Upper lobe of right lung (tissue), 1 donor: Measurements from ENCODE around the gene PRKCE. TPM values are rescaled to one million over a fixed set of nuclear protein-coding genes. Genes with fewer than 3 reads are reported as not detected.

Experiments
- ATAC-seq: fragments of 200-7000 bp; cut with Tn5 transposase; one replicate; pipeline ENCODE4 v1.9.1; 2020; ENCODE audit warnings: mild to moderate bottlenecking, moderate library complexity
- DNase-seq: peaks from one replicate; pipeline ENCODE4 v3.0.0-alpha.2; 2020
- H3K27ac ChIP-seq: fragments of 200-600 bp; one replicate; pipeline ENCODE4 v1.8.0; 2022
- H3K27me3 ChIP-seq: fragments of 200-600 bp; one replicate; pipeline ENCODE4 v1.8.0; 2022; ENCODE audit warnings: mild to moderate bottlenecking
- H3K36me3 ChIP-seq: fragments of 200-600 bp; one replicate; pipeline ENCODE4 v1.8.0; 2022
- H3K4me1 ChIP-seq: fragments of 200-600 bp; one replicate; pipeline ENCODE4 v1.8.0; 2022
- H3K4me3 ChIP-seq: fragments of 200-600 bp; one replicate; pipeline ENCODE4 v1.8.0; 2022; ENCODE audit warnings: mild to moderate bottlenecking
- H3K9me3 ChIP-seq: fragments of 200-600 bp; one replicate; pipeline ENCODE4 v1.8.0; 2022
- CTCF ChIP-seq: fragments of 200-600 bp; IDR thresholded peaks from one replicate; pipeline ENCODE4 v1.8.0; 2022; ENCODE audit warnings: antibody characterized with exemption
- intact Hi-C: fragments of 100-400 bp; cut with DNase I; formaldehyde crosslinking; loops from one replicate; pipeline ENCODE4 v1.11.0; 2022
- total RNA-seq: library from RNA; stranded (reverse); fragmentation: NEBNext Ultra II Directional; extraction: Animal tissue kit (Norgen Biotek cat#: 25700); gene quantifications from one replicate; pipeline ENCODE4 v1.2.1, GENCODE V29; 2021
- donor health status: DM: no; HTN: yes; CAD: no; lungs with severe emphysema.

The PRKCE gene
- total RNA-seq, 1 donor from 2014 or later, result 65.6 TPM

GRCh38 chr2:45930396-45930792 is 278.9 kb downstream of the PRKCE start:
- ATAC-seq (peak; percentile 51), DNase-seq (no peak)
- no peak overlapping the region for H3K4me3 ChIP-seq
- TF ChIP-seq CTCF, result no peak
- no peaks in the 10 kb centered on the region for H3K9me3 ChIP-seq
- intact Hi-C loops, result no loop called here
- H3K4me1 ChIP-seq, result peaks cover 5% of the 10 kb centered on the region
- no peaks in the 10 kb centered on the region for H3K36me3 ChIP-seq
- H3K27ac ChIP-seq, result peak overlapping the region; percentile 17
- no peaks in the 10 kb centered on the region for H3K27me3 ChIP-seq

GRCh38 chr2:45932278-45932975 is 281.0 kb downstream of the PRKCE start:
- no peaks in the 10 kb centered on the region for H3K27me3 ChIP-seq
- no peak for ATAC-seq
- TF ChIP-seq CTCF, result no peak
- H3K4me1 ChIP-seq, result peaks cover 13% of the 10 kb centered on the region
- no peak overlapping the region for H3K4me3 ChIP-seq
- H3K27ac ChIP-seq, result no peak overlapping the region
- H3K36me3 ChIP-seq, result no peaks in the 10 kb centered on the region
- no peaks in the 10 kb centered on the region for H3K9me3 ChIP-seq
- intact Hi-C loops, result no loop called here
- no peak for DNase-seq

GRCh38 chr2:45935791-45936622 is 284.5 kb downstream of the PRKCE start:
- Histone ChIP-seq H3K4me3 (no peak overlapping the region), H3K27ac (no peak overlapping the region), H3K9me3 (no peaks in the 10 kb centered on the region), H3K36me3 (no peaks in the 10 kb centered on the region), H3K27me3 (no peaks in the 10 kb centered on the region), H3K4me1 (peaks cover 30% of the 10 kb centered on the region)
- DNase-seq (peak; percentile 93), ATAC-seq (peak; percentile 95)
- intact Hi-C loops, result no loop called here
- peak; percentile 74 for TF ChIP-seq CTCF

GRCh38 chr2:45936623-45936979 is 285.1 kb downstream of the PRKCE start:
- H3K4me1 ChIP-seq, result peaks cover 30% of the 10 kb centered on the region
- H3K9me3 ChIP-seq, result no peaks in the 10 kb centered on the region
- H3K36me3 ChIP-seq, result no peaks in the 10 kb centered on the region
- H3K4me3 ChIP-seq, result no peak overlapping the region
- H3K27me3 ChIP-seq, result no peaks in the 10 kb centered on the region
- DNase-seq (no peak), ATAC-seq (no peak)
- no peak for TF ChIP-seq CTCF
- intact Hi-C loops, result no loop called here
- no peak overlapping the region for H3K27ac ChIP-seq

- no peak for TF ChIP-seq CTCF
- ATAC-seq (no peak), DNase-seq (no peak)
- no peaks in the 10 kb centered on the region for H3K27me3 ChIP-seq
- no peaks in the 10 kb centered on the region for H3K36me3 ChIP-seq
- intact Hi-C loops, result no loop called here
- peak overlapping the region; percentile 65 for H3K27ac ChIP-seq
- H3K4me1 ChIP-seq, result peaks cover 36% of the 10 kb centered on the region
- no peaks in the 10 kb centered on the region for H3K9me3 ChIP-seq
- H3K4me3 ChIP-seq, result no peak overlapping the region
Measured at GRCh38 chr2:45937990-45938389, 286.5 kb downstream of the PRKCE start.
